Measurements from ENCODE around the gene PHF24.

Gene PHF24

GRCh38 chr9:34984049-34984448, 26.0 kb downstream of the PHF24 start:
- peak in 1 of 2 experiments; percentile 26 for DNase-seq

- peak; percentile 47 for DNase-seq
Observed at GRCh38 chr9:34985311-34985899, 27.3 kb downstream of the PHF24 start.

DNA sequence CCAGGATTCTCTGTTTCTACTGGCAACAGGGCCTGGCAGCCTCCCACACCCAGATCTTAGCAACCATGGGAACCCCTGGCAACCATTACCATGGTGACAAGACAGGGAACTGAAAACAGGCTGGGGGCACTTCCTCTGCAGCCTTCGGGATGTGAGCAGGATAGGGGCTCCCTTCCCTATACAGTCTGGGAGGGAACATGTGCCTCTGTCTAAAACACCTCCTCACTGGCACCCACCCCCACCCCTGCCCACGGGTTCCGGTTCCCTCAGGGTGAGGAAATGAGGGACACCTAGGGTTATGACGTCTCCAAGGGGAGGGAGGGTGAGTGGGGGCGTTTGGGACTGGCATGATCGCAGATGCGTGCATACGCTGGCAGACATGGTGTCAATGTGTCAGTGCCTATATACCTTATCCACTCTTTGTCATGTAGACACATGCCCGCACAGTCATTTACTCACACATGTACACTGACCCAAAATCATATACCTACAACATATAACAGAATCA, 28.5 kb downstream of the PHF24 start:
- peak; percentile 71 to 79 for DNase-seq

DNA sequence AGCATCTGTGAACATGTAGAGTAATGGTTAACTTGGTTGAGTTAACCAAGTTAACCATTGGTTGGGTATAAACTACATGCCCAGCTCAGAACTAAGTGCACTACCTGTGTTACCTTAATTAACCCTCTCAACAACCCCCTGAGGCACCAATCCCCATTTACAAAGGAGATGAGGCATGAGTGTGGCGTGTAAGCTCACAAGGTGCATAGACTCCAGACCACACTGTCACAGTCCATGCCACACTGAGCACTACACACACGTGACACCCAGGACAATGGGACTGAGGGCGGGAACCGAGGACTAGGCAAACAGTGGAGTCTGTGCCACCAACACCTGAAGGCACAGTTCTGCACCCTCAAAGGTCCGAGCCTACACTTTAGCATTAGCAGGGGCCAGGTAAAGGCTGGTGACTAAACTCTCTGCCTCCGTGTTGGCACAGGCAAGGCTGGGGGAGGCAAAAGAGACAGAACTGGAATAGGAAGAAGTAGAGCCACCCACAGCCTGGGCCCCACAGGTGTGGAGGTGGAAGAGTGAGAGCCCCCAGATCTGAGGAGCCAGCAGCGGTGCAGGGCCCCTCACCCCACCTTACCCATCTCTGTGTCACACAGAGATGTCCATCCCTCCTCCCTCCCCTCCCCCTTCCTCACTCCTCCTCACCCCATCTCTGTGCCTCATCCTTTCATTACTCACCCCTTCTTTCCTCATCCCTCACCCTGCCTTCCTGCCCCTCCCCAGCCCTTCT, 29.2 kb downstream of the PHF24 start:
- no peak for DNase-seq

GRCh38 chr9:34988218-34989002, 30.3 kb downstream of the PHF24 start:
- peak; percentile 47 to 58 for DNase-seq

DNA sequence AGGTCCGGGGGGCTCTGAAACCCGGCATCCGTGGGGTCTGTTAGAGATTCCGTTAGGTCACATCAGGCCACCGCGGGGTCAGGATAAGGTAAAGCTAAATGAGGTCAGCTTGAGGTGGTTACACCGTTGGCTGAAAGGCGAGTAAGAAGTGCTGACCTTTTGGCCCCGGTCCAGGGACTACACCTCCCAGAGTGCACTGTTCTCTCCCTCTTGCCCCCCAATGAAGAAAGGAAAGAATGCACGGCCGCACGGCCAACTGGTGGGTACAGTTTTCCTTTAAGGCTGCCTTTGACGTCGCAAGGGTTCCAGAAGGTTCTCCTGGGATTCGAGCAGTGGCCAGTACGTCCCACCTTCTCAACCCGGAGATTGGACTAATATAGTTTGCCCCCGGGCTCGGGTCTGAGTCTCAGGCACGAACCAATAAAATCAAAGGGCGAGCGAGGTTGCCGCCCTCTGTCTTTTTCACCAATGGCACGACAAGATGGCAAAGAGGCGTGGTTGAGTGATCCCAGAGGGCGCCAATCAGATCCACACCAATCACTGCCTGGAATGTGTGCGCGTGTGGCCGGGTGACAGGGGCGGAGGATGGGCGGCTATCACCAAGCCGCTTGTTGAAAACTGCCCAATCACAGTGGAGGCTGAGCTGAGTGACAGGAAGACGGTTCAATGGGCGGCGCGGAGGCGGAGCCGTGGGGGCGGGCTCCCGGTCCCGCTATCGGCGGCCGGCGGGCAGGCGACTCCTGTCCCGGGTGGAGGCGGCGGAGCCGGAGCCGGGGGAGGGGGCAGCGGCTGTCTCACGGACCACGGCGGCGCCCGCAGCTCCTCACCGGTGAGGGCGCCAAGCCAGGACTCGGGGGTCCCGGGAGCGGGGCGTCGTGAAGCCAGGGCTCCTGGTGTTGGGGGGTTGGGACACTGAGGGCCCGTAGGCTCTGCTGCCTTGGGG, 31.2 kb downstream of the PHF24 start, which contains the start of gene DNAJB5:
DNAJB5 (plus strand) TSS at position 743 of the 943 bp plus-strand sequence. CDS start 886 bp downstream, outside the sequence.
- DNase-seq, result peak; percentile 95 to 96

GRCh38 chr9:34989946-34990635, 32.0 kb downstream of the PHF24 start:
- peak; percentile 34 to 35 for DNase-seq

DNA sequence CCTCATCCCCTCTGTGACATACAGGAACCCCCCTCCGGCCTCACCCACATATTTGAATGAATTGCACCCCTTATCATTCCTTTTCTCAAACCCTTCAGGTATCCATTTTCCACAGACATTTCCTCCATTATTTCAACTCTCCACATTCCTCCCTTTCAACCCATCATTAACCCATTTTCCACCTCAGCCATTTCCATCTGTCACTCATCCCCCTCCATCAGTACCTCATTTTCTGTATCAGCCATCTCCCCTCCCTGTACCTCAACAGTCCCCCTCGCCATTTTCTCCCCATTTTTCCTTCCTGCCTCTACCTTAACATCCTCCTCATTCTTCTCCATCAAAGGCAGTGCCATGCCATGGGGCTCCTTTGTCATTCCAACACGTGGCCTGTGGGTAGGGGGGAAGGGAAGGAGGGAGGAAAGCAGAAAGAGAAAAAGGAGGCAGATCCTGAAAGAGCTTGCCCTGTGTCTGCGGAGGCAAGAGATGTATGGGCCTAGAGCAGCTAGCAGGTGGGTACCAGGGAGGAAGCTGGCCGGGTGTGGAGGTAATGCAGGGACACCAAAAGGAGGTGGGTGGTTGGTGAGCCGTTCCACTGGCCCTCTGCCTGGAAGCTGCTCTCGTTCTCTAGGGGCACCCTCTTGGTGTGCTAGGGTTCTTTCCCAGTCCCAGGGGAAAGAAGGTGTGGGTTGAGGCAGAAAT, 33.0 kb downstream of the PHF24 start:
- no peak for DNase-seq

- no peak for DNase-seq
Observed at GRCh38 chr9:34991607-34992375, 33.7 kb downstream of the PHF24 start.

GRCh38 chr9:34992376-34992951, 34.4 kb downstream of the PHF24 start:
- DNase-seq, result peak; percentile 56 to 66

DNA sequence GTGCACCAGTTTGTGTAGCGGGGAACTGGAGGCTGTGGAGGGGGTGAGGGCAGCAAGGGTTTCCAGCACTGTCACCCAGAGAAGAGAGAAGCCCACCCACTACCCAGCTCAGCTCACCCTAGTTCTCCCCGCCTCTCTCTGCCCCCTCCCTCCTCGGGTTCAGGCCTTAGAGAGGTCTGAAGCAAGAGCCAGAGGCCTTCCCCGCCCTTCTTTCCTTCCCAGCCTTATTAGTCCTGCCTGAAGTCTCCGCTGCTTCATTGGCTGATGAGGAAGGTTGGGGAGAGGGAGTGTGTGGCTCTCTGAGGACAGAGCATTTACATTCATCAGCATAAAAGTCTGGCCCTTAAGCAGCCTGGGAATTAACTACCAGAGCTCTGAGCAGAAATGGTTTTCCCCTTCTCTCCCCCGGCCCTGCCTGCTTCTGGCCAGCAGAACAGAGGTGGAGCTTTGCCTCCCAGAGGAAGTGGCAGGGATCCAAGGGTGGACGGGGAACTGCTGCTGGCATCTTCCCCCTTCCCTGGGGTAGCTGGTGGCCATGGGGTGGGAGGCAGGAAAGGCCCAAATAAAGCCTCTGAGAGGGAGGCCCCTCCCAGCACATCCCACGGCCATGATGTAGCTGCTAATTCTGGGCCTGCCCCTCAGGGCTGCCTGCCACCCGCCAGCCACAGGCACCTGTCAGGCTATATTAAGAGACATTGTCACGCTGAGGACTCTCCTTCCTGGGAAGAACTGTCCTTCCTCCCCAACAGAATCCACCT, 35.6 kb downstream of the PHF24 start:
- no peak for DNase-seq

- DNase-seq, result no peak
Observed at GRCh38 chr9:34994260-34994899, 36.3 kb downstream of the PHF24 start.

DNA sequence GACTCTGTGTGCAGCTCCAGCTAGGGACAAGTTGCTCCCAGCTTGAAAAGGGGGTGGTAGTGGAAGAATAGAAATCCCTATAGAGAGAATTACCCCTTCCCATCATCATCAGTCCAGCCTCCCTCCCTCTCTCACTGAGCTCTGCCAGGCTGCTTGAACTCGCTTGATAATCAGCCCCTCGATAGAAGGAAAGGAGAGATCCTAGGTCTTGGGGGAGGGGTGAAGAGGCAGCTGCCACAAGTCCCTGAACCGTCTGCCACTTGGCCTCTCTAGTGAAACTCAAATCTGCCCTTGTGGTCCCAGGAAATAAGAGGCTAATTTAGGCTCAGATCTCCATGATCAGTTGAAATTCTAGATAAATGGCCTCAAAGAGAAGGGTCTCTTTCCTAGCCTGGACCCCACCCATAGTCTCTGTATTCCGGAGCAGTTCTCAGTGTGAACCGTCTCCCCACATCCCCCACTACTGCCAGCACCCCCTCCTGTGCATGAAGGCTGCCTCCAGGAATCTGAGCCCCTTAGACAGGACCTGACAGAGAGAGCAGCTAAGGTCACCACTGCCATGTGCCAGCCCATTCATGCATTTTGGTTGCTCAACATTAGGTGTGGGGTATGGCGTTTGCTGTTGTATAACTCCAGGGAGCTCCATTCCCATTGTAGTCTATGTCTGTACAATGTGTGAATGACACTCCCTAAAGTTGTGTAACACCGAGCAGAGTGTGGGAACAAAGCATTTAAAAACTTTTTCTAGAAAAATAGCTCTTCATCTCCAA, 37.0 kb downstream of the PHF24 start:
- no peak for DNase-seq

GRCh38 chr9:34995670-34996060, 37.6 kb downstream of the PHF24 start:
- DNase-seq, result no peak

DNA sequence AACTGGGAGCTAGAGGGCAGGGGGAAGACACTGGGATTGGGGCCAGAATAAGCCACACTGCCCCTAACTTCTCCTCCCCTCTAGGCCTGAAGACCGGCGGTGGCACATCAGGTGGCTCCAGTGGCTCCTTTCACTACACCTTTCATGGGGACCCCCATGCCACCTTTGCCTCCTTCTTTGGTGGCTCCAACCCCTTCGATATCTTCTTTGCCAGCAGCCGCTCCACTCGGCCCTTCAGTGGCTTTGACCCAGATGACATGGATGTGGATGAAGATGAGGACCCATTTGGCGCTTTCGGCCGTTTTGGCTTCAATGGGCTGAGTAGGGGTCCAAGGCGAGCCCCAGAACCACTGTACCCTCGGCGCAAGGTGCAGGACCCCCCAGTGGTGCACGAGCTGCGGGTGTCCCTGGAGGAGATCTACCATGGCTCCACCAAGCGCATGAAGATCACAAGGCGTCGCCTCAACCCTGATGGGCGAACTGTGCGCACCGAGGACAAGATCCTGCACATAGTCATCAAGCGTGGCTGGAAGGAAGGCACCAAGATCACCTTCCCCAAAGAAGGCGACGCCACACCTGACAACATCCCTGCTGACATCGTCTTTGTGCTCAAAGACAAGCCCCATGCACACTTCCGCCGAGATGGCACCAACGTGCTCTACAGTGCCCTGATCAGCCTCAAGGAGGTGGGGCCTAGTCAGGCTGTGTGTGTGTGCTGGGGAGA, 38.3 kb downstream of the PHF24 start:
- DNase-seq, result no peak

DNA sequence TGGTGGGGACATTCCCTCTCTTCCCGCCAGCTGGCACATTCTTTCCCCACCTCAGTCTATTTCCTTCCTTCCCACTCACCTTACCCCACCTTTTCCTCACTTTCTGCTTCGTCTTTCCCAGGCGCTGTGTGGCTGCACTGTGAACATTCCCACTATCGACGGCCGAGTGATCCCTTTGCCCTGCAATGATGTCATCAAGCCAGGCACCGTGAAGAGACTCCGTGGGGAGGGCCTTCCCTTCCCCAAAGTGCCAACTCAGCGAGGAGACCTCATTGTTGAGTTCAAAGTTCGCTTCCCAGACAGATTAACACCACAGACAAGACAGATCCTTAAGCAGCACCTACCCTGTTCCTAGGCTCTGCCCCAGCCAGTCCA, 38.8 kb downstream of the PHF24 start:
- DNase-seq, result no peak

DNA sequence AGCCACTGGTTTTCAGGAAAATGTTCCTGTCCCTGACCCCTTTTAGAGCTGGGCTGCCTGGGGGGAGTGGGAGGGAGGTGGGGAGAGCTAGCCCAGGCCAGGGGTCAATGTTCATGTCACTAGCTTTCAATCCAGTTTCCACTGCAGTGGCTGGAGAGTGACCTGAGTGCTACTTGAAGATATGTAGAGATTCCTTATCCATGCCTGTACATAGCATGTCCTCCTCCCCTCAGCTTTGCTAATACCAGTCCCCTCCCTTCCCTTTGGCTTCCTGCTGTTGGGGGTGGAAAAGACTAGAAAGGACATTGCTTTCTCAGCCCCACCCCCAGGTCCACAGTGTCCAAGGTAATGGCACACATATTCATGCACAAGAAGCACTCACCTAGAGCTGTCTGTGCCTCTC, 39.3 kb downstream of the PHF24 start:
- no peak for DNase-seq

All from activated CD4-positive, alpha-beta T cell treated with anti-CD3 and anti-CD28 coated beads, Interleukin-2, amount 50 U/mL, for 4 hours (primary cell).